NCI-H1092 treated with DMSO at 0.1 percent for 48 hours (cell line): ENCODE data around the gene PGGHG.
"Not testable (repeated sequence)": the region's sequence is repeated elsewhere in the genome, so short reads cannot be mapped to it uniquely, and the experiment has no call there.

Experiments used
- DNase-seq: peaks from one replicate; lab custom pipeline; 2025; lab: John Stamatoyannopoulos, UW

Gene PGGHG

DNA sequence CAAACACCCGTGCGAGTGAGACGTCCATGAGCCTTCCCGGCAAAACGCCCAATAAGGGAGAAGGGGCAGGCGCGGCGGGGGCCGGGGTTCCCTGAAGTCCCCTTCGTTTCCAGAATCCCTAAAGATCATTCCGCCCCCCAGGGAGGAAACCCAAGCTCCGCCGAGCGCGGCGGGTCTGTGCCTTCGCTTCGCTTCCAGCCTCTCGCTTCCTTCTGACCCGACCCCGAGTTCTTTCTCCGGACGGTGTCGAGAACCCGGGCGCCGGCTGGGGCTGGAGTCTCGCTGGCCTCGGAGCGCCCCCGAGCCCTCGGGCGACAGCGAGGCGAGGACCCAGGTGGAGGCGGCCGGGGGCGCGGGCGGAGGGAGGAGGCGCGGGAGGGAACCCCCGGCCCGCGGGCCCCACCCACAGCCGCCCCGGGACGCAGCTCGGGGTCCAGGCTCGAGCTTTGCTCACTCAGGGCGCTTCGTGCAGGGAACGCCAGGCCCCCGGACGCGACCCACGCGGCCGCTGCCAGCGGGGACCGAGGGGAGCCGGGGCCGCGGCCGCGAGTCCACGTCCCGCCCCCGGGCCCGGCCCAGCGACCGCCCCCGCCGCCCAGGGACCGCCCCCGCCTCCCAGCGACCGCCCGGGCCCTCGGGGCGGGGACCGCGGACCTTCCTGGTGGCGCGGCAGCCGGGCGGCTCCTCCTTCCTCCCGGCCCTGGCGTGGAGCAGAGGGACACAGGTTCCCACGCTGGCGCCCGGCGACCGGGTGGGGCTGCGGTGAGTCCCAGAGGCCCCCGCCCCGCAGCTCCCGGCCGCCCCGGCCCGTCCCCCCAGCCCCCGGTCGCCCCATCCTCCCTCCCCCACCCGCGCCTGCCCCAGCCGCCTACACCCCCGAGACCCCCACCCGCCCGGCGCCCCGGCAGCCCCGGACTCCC is at the start of gene PGGHG:
Gene PGGHG, plus strand, starts transcription at position 649 of the 920 bp plus-strand sequence. CDS start 691 bp downstream, outside the sequence.
- no peak for DNase-seq

DNA sequence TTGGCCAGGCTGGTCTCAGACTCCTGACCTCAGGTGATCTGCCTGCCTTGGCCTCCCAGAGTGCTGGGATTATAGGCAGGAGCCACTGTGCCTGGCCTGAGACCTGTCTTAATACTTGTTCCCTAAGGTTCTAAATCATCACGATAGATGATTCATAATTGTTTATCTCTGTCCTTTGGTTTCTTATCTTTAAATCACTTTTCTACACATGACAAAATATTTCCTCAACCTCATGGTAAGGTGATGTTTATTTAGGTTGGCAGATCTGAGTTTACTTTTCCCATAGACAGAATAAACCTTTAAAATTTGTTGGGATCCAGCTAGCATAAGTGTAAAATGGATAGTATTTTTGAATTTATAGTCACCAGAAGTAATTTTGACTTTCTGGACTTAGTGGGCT is 48.6 kb upstream of the PGGHG start:
- DNase-seq = no peak

DNA sequence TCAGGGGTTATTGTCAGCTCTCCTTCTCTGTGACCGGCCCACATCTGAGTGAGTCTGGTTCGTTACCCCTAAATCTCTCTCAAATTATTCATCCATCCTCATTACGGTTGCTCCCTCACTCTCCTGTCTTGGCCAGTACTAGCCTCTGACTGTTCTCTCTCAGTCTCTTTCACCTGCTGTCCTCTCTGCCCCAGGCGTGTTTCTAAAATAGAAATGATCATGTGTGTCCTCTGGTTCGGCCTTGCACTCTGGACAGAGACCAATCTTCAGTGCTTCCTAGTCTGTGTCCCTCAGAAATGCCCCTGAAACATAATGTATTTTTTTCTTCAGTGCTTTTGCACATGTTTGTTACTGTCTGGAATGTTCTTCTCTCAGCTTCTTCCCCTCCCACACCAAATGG is 47.3 kb upstream of the PGGHG start:
- DNase-seq = no peak

DNA sequence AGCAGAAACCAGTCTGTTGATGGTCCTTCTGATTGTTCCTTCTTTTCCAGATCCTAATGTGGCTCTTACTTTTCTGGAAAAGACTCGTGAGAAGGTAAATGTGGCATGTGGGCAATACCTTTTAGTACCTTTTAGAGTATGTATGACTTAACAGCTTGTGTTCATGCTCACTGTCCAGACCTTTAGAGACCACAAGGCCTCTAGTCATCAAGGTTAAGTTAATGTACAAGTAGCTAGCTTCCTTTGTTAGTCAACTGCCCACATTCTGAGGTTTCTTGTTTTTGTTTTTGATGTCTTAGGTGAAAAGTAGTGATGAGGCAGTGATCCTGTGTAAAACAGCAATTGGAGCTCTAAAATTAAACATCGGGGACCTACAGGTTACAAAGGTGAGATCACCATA is 44.5 kb upstream of the PGGHG start:
- DNase-seq = no peak

DNA sequence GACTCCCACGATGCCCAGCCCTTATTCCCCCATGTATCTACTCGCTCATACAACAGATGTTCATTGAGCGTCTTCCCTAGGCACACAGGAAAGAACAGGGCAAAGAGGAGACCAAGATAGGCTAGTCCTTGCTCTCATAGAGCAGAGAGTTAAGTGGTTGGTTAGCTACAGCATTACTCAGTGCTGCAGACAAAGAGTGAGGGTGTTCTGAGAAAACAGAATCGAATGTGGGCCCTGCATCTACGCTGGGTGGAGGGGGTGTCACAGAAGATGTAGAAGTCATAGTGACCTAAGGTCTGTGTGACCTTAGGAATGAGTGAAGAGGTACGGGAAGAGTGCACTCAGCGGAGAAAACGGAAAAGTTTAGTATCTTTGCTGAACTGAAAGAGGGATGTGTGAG is 39.9 kb upstream of the PGGHG start:
- no peak for DNase-seq

DNA sequence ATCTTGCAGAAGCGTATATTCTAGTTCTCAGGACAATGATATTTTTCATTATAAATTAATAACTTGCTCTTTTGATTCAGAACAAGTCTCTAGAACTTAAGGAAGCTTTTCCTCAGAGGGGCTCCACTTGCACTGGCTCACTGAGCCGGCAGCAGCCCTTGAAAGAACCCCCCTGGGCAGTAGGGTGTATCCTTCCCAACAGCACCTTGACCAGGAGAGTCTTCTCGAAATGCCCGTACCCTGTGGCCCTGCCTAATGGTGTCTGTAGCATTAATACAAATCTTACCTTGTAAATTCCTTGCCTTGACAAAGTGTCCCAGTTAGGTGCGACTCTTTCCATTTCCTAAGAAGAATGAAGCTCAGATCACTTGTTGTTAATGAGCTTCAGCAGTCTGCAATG is 38.7 kb upstream of the PGGHG start:
- no peak for DNase-seq

DNA sequence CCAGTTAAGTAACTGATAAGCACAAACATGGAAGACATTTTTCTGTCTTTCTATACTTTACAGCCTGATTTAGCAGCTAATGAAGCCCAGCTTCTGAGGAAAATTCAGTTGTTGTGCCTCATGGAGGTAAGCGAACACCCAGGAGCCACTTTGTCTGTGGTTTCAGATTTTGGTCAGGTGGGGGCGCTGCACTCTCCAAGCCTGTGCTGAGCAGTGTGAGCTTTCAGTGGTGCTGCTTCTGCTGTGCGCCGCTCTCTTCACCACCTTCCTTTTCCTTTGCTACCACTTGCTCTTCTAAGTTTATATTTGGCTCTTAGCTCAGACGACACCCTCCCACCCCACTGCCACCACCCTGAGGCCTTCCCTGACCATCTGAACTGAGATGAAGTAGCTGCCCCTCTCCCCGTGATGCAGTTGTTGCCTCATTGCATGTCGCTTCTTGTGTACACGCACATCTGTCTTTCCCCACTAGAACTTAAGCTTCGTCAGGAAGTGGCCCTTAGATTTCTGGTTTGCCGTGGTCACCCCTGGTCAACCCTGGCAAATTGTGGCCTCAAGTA is 38.1 kb upstream of the PGGHG start:
- no peak for DNase-seq

DNA sequence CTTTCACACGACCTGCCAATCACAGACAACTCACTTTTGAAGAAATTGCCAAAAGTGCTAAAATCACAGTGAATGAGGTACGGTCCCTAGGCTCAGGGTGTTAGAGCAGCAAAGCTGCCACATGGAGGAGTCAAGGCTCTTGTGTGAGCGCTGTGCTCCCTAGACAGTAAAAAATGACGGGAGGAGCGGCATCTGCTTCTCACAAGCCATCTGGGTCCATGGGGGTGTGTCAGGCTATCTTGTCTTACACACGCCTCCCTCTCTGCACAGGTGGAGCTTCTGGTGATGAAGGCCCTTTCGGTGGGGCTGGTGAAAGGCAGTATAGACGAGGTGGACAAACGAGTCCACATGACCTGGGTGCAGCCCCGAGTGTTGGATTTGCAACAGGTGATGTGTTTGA is 37.4 kb upstream of the PGGHG start:
- DNase-seq = no peak

DNA sequence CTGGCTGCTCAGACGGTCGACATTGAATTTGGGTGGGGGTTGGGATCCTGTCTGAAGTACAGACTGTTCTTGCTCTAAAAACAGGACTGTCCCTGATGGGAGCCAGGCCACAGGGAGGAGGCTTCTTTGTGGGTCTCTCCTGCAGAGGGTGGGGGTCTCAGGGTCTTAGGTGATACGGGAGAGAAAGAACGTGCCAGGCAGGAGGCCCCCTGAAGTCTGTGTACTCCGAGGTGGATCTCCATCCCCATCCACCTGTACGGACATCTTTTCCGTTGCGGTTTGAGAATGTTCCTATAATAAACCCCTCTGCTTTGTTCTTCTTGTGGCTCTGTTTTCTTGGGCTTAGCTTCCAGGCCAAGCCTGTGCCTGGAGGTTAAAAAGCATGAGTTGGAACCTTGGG is 36.3 kb upstream of the PGGHG start:
- DNase-seq = no peak

DNA sequence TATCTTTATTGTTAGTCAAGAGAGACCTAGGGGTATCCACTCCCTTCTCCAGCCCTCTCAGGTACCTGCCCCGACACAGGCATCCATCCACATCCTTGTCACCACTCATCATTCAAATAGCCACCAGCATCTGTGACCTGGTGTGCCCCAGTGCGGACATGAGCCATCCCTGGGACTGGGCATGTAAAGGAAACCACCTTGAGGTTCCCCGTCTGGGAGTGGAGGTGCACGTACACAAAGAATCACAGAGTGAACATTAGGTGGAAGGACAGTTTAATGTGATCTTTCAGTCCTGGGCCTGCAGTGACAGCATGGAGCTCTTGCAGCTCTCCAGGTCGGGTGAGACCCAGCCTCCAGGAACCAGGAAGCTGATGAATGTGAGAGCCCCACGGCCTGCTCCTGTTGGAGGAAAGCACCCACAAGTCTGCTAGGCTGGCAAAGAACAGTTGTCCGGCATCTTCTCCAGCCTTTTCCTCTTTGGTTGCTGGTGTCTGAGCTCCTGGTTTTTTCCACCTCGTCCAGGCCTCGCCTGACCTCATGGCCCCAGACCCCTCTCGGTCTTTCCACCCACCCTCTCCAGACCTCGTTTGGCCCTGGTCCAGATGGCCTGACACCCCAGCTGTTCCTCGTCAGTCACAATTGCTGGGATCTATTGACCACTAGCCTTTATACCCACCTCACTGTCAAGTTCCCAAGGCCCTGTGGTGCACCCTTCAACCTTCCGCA is 35.6 kb upstream of the PGGHG start:
- DNase-seq = no peak

DNA sequence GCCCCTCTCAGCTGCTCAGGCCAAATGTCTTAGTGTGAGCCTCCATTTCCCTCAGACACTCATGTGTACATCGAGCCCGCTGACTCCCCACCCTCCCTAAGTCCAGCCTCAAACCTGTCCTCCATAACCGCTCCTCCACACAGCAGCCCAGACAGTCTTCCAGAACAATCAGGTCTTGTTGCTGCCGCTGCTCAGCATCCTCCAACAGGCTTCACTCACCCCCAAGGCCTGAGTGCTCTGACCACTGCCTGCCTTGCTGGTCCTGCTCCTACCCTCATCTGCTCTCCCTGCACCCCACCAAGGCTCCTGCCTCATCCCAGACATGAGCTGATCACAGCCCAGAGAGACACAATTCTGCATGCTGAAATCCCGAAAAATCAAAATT is 35.0 kb upstream of the PGGHG start:
- DNase-seq = no peak

DNA sequence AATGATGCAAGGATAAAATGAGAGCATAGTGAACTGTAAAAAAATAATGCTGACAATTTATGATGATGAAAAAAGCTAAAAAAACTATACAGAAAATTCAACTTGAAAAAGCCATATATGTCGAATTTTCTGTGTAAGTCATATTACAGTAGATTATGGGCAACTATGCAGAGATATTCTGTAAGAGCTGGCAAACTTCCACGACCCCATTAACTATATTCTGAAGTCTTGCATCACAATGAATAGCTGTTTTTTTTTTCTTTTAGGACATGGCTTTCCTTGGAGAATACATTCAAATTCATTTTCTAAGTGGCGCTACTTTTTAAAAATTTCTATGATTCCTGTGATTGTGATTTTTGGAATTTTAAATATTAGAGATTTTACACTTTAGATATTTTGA is 33.8 kb upstream of the PGGHG start:
- DNase-seq = no peak

DNA sequence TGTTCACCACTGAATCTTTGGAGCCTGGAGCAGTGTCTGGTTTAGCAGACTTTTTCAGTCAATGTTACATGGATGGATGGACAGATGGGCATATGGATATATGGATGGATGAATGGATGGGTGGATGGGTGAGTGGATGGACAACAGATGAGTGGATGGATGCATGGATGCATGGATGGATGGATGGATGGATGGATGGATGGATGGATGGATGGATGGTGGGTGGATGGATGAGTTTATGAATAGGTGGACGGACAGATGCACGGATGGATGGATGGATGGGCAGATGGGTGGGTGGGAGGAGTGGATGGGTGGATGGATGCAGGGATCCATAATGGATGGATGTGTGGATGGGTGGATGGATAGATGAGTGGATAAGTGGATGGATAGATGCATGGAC is 33.1 kb upstream of the PGGHG start:
- no peak for DNase-seq

DNA sequence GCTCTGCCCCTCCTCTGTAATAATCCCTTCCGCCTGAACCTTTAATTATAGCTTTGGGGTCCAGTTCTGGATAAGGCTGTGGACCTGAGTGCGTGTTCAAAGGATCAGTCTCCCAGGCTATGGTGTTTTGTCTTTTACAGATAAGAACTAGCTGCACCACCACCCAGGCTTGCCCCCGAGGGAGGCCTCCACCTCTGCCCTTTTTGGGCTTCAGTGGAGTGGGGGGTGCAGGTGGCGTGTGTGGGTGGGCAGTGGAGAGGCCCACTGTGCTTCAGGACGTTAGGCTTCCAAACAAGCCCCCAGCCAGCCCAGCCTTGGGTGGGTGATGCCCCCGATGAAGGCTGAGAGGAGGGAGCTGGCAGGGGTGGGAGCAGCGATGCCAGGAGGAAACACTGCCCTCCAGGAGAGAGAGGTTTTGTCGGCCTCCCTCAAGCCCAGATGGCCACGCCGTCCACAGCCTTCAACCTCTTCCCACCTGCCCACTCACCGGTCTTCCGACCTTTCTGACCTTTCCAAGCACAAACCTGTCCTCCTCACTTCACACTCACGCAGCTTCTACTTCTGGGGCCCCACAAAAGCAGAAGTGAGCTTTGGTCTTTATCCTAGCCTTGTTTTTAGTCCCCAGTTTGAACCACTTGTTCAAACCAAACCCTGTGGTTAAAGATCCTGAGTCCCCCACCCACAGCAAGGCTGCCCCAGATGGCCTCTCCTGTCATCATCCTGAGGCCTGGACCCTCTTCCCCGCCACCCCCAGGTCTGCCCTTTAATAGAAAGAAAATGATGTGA is 31.8 kb upstream of the PGGHG start:
- DNase-seq = no peak

DNA sequence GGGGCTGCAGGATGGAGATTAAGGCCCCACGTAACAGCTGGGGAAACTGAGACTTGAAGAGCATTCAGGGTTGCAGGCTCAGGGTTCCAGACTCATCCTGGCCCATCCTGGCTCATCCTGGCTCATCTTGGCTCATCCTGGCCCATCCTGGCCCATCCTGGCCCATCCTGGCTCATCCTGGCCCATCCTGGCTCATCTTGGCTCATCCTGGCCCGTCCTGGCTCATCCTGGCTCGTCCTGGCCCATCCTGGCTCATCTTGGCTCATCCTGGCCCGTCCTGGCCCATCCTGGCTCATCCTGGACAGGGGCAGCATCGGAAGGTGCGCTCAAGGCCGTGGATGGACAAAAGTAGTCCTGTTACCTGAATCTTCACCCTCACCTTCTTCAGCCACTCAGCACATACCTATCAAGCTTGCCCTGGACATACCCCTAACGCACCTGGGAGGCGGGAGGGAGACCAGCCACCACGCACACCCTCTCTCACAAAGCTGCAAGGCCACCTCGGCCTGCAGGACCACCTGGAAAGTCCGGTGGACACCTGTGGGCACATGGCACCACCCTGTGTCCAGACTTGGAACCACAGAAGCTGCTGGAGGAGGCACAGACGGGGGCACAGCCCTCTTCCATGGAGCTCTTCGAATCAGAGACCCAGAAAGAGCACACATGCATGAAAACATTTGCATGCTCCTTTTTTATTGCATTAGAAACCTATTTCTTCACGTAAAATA is 31.0 kb upstream of the PGGHG start:
- no peak for DNase-seq

DNA sequence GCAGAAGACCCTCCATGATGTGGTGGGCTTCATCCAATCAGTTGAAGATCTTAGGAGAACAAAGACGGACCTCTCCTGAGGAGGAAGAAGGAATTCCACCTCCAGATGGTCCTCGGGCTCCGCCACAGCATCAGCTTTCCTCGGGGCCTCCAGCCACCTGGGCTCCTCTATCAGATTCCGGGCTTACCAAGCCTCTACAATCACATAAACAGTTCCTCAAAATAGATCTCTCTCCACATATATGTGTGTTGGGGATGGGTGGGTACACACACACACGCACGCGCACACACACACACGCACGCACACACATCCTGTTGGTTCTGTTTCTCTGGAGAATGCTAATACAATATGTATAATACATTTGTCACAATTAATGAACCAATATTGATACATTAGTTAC is 29.5 kb upstream of the PGGHG start:
- DNase-seq = no peak

DNA sequence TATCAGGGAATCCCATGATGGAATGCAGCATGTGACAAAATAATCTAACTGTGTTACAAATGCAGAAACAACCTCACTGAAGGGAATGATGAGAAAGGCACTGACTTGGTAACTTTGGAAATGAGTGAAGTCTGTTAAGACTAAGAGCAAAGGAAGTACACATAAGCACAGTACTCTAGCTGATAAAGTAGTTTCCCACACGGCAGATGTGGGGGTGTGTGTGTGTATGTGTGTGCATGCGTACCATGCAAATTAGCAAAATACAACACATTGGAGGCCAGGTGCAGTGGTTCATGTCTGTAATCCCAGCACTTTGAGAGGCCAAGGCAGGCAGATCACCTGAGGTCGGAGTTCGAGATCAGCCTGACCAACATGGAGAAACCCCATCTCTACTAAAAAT is 27.3 kb upstream of the PGGHG start:
- no peak for DNase-seq

DNA sequence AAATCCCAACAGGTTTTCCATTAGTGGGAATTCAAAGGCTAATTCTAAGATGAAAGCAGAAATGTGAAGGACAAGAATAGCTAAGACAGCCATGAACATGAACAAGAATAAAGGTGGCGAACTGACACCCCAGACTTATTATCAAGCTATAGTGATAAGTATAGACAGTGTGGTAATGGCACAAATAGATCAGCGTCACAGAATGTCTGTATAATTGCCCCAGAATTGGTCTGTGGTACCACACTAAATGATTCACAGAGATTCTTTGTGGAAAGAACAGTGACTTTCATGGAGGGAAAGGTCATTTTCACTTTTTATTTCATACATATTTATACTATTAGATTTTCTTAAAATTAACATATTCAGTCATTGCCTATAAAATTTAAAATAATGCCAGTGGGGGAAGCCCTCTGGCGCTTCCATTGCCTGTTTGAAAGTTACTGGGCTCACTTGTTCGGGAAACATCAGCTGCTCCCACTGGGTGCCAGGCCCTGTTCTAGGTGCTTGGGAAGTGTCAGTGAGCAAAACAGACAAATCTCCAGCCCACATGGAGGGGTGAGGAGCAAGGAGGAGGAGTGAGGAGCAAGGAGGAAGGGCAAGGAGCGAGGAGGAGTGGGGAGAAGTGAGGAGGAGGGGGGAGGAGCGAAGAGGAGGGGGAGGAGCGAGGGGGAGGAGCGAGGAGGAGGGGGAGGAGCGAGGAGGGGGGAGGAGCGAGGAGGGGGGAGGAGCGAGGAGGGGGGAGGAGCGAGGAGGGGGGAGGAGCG is 22.1 kb upstream of the PGGHG start:
- no peak for DNase-seq

DNA sequence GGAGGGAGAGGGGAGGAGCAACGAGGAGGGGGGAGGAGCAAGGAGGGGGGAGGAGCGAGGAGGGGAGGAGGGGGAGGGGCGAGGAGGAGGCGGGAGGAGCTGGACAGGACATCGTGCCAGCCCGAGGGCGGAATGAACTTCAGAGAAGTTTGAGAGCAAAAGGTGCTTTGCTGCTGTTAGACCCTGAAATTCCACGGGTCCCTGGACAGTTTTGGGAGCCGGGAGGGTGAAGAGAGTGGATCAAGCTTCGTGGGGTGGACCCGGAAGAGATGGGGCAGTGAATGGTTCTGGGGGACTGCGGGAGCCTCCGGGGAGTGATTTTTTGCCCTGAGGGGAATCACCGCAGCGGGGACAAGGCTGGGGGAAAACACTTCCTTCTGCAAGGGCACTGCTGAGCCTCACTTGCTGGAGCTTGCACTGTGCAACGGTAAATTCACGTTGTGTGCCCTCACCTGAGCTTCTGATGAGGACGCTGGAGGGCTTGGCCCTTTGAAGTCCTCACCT is 21.4 kb upstream of the PGGHG start:
- DNase-seq = no peak

DNA sequence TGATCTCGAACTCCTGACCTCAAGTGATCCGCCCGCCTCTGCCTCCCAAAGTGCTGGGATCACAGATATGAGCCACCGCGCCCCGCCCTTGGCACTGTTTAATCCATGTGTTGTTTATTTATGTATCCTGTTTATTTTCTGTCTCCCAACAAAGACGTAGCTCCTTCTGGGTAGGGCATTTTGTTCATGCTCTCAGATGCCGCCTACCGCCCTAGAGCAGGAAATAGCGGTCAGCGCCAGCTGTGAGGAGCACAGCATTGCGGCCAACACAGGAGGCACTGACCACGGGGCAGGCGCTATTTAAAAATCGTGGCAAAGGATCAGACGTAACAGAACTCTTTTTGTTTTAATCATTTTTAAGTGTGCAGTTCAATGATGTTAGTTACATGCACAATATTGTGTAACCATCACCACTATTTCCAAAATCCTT is 20.2 kb upstream of the PGGHG start:
- not testable (repeated sequence) for DNase-seq
